ENCODE measurements around the gene ZFP3.
"Not testable (repeated sequence)": the region's sequence is repeated elsewhere in the genome, so short reads cannot be mapped to it uniquely, and the experiment has no call there.

ZFP3 gene

GRCh38 chr17:5078106-5079028 lies at the start of gene ZFP3:
ZFP3 (plus strand) TSS chr17:5078467; CDS start chr17:5091505, 13,038 bp downstream.
- DNase-seq = peak; percentile 65

GRCh38 chr17:5030168-5030567 lies 48.1 kb upstream of the ZFP3 start:
- DNase-seq = not testable (repeated sequence)

DNA sequence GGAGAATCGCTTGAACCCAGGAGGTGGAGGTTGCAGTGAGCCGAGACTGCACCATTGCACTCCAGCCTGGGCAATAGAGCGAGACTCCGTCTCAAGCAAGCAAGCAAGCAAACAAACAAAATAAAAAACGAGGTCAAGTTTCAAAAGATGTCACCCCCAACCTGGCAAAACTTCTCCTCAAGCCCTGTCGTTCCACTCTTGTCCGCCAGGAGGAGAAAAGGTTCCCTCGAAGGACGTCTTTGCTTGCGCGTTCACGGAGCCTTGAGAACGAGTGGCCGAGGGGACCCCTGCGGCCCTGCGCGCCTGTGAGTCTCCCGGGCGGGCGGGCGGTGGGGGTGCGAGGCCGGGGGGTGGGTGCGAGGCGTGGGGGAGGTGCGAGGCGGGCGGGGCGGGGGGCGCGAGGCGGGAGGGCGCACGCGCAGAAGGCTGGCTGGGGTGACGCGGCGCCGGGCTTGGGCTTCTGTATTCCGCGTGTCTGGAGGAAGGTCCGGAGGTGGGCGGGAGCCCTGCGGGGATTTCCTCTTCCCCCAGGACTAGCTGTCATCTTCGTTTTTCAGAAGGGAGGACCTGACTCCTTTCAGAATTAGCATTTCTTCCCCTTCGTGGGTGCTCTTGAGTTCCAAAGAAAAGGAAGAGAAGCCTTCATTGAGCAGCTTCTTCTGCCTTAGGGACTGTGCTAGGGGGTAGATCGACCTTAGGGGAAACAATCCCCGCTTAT lies 46.7 kb upstream of the ZFP3 start:
- peak; percentile 77 for DNase-seq

GRCh38 chr17:5032865-5033264 lies 45.4 kb upstream of the ZFP3 start:
- no peak for DNase-seq

GRCh38 chr17:5033352-5034015 lies 44.8 kb upstream of the ZFP3 start:
- DNase-seq = no peak

DNA sequence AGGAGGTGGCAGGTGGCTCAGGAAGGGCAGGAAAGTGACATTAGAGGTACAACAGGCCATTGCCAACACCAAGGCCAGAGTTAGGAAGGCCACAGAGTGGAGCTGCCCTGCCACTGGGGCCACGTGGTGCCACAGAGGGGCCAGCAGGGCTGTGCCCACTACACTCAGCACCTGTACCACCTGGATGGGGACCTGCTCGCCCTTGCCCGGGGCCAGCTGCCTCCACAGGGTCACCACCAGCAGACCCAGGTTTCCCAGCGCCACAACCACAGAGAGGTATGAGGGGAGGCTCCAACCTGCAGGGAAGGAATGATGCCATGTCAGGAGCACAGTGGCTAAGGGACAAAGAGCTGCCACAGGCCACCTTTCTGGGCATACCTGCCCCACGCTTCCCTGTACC lies 44.2 kb upstream of the ZFP3 start:
- no peak for DNase-seq

DNA sequence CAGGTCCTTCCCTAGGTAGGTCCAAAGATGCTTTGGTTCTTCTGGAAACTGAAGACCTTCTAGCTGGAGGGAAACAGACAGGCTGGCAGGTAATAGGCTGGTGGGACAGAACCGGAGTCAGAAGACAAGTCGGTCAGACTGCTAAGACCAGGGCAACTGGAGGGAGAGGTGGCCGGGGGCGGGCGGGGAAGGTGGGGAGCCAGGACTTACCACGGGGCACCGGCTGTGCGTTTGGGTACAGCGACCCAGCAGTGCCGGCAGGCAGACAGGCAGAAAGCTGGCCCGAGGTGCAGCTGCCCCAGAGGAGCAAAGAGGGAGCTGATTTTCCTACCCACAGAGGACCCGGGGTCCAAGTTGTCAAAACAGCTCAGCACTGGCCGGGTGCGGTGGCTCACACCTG lies 43.6 kb upstream of the ZFP3 start:
- no peak for DNase-seq

DNA sequence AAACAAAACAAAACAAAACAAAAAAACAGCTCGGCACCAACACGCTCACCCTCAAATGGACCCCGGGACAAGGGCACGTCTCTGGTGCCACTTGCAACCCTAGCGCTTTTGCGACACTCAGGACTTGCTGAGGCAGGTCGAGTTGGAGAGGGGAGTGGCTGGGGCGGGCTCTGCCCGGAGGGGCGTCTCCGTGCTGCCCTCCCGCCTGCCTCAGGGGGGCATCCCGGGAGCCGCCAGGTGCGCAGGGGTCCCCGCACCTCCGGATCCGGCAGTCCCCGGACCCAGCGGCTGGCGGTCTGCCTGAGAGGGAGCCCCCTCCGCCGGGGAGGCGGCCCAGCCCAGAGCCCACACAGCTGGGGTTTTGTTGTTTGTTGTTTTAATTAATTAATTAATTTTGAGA lies 43.0 kb upstream of the ZFP3 start, which contains the start of gene SLC52A1:
TSS of gene SLC52A1 (minus strand) at position 112 of the 400 bp plus-strand sequence. CDS start 820 bp downstream, outside the sequence.
- DNase-seq = no peak

- DNase-seq = peak; percentile 36
Measured at GRCh38 chr17:5042157-5043022, 35.9 kb upstream of the ZFP3 start.

DNA sequence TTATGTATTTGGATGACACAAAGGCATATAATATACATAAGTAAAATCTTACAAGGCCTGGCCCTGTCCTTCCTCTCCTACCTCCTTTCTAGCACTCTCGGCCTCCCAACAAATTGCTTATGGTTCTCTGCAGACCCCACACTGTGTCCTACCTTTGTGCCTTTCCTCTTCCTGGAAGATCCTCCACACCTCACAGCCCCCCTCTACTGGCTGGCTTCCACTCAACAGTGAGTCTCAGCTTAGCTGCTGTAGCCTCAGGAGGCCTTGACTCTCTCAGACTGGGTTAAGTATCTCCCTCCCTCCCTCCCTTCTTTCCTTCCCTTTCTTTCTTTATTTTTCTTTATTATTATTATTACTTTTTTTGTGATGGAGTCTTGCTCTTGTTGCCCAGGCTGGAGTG lies 34.7 kb upstream of the ZFP3 start:
- no peak for DNase-seq

DNA sequence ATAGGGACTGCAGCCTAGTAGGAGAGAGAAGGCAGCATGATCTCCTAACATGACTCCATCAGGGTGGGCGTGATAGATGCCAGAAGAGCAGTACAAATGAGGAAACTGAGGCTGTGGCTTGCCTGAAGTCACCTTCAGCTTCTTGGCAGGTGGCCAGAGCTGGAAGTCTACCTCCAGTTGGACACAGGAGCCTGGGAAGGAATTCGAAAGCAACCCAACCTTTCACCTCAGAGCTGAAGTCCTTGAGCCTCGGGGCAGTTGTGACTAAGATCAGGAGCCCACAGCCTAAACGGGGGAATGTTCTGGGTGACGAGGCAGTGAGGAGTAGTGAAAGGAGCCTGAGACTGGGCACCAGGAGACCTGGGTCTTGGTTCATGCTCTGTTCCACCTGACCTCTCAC lies 33.6 kb upstream of the ZFP3 start:
- DNase-seq = no peak

GRCh38 chr17:5045496-5045895 lies 32.8 kb upstream of the ZFP3 start:
- no peak for DNase-seq

- no peak for DNase-seq
Measured at GRCh38 chr17:5047446-5047845, 30.8 kb upstream of the ZFP3 start.

GRCh38 chr17:5049314-5049841 lies 28.9 kb upstream of the ZFP3 start:
- peak; percentile 77 for DNase-seq

DNA sequence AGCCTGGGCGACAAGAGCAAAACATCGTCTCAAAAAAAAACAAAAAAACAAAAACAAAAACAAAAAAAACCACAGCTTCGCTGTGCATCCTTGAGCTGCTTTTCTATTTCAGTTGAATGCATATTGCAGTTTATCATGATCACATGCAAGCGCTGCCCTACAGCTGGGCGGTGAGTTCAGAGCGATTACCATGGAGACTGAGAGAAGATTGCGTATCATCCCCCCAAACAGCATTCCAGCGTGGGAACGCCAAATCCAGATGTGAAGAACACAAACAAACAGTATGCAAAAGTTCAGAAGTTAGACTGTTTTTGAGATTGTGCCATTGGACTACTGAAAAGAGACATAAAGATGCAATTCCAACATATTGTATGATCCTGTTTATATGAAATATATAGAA lies 28.0 kb upstream of the ZFP3 start:
- no peak for DNase-seq

DNA sequence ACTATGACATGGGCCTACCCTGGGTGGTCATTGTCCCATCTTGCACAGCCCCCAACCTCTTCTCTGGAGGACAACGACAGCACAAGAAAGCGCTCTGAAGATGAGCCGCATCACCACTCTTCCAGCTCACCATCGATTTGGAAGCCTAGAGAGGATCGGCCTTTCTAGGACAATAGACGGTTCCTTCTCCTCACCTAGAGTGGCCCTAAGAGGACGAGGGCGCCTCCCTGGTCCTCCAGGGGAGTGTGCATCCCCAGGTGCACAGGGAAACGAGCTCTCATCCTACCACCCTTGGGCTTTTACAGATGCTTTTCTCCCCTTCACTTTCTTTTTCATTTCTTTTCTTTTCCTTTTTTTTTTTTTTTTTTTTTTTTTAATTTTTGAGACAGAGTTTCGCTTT lies 22.7 kb upstream of the ZFP3 start:
- DNase-seq = no peak

DNA sequence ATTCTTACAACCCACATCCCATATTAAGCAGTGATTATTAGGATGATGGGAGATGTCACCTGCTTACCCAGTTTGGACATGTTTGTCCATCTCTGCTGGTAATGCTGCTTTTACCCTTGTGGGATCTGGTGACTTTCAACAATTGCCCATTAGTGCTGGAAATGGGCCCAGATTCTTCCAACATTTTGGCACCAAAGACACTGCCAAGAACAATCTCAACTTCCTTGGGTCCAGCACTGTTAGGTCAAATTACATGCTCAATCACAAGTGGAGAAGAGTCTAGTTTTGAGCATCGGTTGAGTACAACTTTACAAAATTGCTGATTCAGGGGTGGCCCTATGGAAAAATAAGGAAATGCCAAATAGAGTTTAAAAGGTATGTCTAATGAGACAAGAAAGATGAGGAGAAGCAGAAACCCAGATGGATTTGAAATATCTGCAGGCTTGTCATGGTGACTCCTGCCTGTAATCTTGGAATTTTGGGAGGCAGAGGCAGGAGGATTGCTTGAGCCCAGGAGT lies 13.0 kb upstream of the ZFP3 start:
- DNase-seq = no peak

DNA sequence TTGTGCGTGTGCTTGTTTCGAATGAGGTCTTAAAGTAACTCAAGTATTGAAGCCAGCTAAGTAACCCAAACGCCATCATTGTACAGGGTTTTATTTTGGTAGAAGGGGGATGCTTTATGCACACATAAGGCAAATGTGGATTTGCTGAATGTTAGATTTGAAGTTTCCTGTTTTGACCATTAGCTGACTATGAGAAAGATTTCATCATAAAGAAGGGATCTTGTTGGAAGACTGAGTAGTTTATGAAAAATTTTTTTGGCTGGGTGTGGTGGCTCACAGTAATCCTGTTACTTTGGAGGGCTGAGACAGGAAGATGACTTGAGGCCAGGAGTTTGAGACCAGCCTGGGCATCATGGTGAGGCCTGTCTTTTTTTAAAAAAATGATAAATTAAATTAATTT lies 10.0 kb upstream of the ZFP3 start:
- DNase-seq = no peak

- no peak for DNase-seq
Measured at GRCh38 chr17:5069724-5070123, 8.5 kb upstream of the ZFP3 start.

- DNase-seq = not testable (repeated sequence)
Measured at GRCh38 chr17:5075472-5075871, 2.8 kb upstream of the ZFP3 start.

GRCh38 chr17:5077275-5077674 lies 992 bp upstream of the ZFP3 start:
- not testable (repeated sequence) for DNase-seq

- no peak for DNase-seq
Measured at GRCh38 chr17:5077781-5078105, 524 bp upstream of the ZFP3 start.
